IPS DF 4.7 (cell line): ENCODE results near the gene ADK.

ENCODE experiments used
- DNase-seq: peaks from one replicate; pipeline ENCODE4 v3.0.0-alpha.2; 2013; ENCODE audit warnings: low spot score; ENCODE audit errors: extremely low read depth

The ADK gene

DNA sequence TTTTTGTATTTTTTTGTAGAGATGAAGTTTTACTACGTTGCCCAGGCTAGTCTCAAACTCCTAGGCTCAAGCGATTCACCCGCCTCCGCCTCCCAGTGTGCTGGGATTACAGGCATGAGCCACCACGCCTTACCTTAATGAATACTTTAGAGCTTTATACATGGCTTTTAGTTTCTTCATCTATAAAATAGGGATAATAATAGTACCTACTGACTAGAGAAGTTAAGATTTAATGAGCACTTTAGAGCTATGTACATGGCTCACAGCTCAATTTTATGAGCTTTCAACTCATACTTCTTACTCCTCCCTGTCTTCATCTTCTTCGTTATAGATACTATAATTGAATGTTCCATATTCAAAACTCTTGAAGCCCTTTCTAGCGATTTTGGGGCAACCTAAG, 445.7 kb downstream of the ADK start:
- DNase-seq, result no peak

GRCh38 chr10:74598891-74599566, 448.0 kb downstream of the ADK start:
- no peak for DNase-seq

- no peak for DNase-seq
Measured at GRCh38 chr10:74599672-74600071, 448.7 kb downstream of the ADK start.

DNA sequence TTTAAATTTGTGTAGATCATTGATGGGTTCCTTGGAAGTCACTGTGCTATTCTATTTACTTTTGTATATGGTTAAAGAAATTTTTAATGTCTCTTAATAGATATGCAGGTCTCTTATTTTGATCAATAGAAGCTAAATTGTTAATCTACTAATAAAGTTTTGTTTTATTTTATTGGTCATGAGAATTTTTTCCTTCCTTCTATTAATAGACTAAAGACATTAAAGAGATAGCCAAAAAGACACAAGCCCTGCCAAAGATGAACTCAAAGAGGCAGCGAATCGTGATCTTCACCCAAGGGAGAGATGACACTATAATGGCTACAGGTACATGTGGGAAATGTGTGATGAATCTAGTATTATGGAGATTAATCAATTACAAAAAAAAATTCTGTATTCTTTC, 449.1 kb downstream of the ADK start:
- no peak for DNase-seq

GRCh38 chr10:74602576-74602975, 451.6 kb downstream of the ADK start:
- no peak for DNase-seq

DNA sequence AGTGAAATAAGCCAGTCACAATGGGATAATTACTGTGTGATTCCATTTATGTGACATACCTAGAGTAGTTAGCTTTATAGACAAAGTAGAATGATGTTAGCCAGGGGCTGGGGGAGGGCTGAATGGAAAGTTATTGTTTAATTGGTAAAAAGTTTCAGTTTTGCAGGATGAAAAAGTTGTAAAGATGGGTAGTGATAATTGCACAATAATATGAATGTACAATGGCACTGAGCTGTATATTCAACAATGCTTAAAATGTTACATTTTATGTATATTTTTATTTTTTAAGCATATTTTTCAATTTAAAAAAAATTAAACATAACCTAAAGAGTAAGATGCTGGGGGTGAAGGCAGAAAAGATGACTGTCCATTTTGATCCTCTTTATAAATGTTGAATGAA, 459.3 kb downstream of the ADK start:
- no peak for DNase-seq

DNA sequence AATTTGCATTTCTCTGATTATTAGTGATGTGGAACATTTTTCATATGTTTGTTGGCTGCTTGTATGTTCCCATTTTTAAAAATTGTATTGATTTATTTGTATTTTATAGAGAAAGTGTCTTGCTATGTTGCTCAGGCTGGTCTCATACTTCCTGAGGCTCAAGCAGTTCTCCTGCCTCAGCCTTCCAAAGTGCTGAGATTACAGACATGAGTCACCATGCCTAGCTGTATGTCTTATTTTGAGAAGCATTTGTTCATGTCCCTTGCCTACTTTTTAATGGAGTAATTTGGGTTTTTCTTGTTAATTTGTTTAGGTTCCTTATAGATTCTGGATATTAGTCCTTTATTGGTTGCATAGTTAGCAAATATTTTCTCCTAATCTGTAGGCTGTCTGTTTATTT, 461.2 kb downstream of the ADK start:
- no peak for DNase-seq

GRCh38 chr10:74620626-74621025, 469.6 kb downstream of the ADK start:
- no peak for DNase-seq

DNA sequence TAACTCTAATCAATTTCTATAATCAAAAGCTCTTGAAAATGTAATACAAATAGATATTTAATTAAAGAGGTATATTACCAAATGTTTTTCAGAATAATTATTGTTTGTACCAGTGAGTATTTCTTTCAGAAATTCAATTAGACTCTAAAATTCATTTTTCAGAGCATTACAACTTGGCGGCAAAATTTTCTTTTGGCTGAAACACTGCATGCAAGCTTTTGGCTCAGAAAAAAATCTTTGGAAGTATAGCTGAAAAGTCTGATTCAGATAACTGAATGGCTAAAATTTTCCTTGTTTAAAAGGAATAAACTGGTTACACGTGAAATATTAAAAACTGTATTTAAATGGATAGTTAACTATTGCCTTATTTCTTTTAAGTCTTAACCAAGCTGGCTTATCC, 472.8 kb downstream of the ADK start:
- no peak for DNase-seq

DNA sequence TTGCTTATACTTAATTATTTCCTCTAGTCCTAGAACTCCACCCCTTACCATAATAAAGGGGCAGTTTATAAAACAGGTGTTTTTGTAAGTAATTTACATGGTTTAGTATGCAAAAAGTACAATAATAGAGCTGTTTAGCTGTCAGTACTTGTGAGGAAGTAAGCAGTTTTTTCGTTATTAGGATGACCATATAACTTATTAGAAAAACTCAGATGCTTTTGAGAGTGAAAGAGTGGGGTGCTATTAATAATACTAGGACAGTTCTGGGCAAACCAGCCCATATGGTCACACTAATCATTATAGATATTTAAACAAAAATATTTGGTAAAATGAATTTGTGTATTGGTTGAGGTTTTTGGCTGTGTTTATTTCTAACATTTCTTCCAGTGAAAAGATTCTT, 473.5 kb downstream of the ADK start:
- DNase-seq, result no peak

- DNase-seq, result no peak
Measured at GRCh38 chr10:74628136-74628535, 477.1 kb downstream of the ADK start.

GRCh38 chr10:74634995-74635536, 484.0 kb downstream of the ADK start:
- no peak for DNase-seq

GRCh38 chr10:74635655-74636054, 484.6 kb downstream of the ADK start:
- DNase-seq, result no peak

DNA sequence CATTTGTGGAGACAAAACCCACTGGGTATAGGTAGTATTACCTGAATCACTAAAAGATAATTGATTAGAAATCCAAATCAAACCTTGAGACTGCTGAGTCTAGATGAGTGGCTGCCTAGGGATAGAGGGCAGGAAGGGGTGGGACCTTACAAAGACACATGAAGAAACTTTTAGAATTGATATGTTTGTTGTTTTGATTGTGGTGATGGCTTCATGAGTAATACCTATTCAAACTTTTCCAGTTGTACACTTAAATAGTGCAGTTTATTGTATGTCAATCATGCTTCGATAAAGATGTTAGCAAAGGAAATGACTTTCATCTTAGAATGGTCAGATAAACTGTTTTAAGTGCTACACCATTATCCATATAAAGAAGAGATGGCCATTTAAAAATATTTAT, 486.7 kb downstream of the ADK start:
- no peak for DNase-seq

DNA sequence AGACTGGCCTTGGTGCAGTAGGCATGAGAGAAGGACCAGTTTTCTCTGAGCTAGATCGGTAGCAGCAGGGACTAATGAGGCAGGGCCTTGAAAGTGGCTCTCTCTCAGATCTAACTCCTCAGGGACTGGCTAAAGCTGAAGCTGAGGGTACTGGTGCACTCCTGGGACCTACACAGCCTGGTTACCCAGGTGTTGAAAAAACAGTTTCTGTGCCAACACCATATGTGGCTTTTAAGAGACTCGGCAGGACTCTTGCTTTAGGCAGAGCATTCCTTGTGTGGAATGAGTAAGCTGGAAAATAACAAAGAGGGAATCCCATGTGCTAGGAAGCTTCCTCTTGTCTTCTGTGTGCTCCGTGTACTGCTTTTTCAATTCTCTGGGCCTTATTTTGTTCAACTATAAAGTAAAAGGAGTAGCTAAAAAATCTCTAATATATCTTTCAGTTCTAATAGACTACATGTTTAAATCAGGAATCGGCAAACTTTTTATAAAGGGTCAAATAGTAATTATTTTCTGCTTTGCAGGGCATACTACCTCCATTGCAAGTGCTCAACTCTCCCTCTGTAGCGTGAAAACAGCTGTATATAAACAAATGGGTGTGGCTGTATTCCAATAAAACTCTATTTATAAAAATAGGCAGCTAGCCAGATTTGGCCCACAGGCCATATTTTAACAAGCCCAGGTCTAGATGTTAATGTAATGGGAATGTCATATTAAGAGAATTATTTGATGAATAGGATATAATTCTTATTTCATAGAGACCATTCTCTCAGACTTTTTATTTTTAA, 489.3 kb downstream of the ADK start:
- no peak for DNase-seq

GRCh38 chr10:74641659-74642058, 490.6 kb downstream of the ADK start:
- no peak for DNase-seq

- no peak for DNase-seq
Measured at GRCh38 chr10:74642901-74643595, 492.0 kb downstream of the ADK start.

DNA sequence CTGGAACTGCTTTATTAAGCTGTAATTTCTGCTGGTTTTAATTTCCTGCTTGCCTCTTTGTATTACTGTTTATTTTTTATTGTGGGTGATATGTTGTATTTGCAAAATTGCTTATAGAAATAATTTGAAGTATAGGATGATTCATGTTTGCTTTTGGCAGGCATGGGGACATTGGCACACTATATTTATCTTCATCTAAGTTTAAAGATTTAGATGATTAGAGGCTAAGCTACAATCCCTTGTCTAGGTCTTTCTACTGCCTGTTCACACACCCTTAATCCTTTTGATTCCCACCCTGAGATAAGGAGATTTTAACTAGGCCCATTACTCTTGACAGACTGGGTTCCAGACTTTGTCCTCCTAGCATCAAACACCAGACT, 492.6 kb downstream of the ADK start:
- no peak for DNase-seq

DNA sequence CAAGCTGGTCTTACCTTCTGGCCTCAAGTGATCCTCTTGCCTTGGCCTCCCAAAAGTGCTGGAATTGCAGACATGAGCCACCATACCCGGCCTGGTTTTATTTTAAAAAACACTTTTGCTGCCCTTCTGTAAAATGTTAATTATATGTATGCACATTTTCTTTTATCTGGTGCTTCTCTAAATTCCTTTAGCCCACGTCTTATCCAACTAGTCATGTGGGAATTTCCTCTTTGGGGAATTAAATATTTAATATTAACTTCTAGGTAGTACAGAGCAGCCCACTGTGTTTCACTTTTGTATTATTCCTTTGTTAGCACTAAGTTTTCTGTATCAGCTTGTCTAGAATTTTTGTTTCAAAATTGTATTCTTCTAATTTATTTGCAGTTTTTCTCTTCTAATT, 493.7 kb downstream of the ADK start:
- no peak for DNase-seq

GRCh38 chr10:74645692-74646091, 494.7 kb downstream of the ADK start:
- DNase-seq, result no peak

DNA sequence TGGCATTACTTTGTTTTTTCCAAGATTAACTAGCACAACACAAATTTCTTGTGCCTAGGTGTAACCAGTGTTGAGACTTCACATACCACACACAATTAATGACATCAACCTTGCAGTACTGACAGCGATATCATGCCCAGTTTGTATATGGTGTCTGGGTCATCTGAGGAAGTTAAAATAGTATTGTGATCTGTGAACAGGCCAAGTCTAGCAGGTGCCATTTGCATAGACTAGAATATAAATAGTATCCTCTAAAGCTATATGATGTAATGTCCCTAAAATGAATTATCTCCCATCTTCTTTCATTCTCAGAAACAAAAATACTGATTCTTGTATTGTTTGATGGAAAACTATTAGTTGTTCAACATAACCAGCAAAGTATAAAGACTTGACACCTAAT, 499.6 kb downstream of the ADK start:
- DNase-seq, result no peak

DNA sequence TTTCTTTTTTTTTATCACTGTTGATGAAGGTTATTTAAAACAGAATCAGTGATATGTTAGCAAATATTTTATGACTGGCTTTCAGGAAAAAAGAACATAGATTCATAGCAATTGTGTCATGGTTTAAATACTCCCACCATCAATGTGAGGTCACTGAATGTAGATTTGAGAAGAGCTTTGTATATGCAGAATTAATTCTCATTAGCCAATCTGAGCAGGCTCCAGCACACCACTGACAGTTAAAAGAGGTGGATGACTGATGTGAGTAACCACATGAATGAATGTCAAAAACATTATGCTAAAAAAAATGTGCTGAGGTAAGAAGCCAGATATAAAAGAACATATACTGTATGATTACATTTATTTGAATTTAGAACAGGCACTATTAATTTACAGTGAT, 500.5 kb downstream of the ADK start:
- no peak for DNase-seq
